Measurements from ENCODE around the gene C12orf60.

The C12orf60 gene

GRCh38 chr12:14773685-14774073 lies 29.8 kb upstream of the C12orf60 start:
- Histone ChIP-seq H3K27ac (ENCODE audit: low read length) (no peak overlapping the region), H2AFZ (ENCODE audit: low read depth, low read length) (no peak overlapping the region), H3K4me2 (ENCODE audit: insufficient read depth, low read length) (no peak overlapping the region), H3K9me3 (ENCODE audit: insufficient read depth, low read length, severe bottlenecking) (no peaks in the 10 kb centered on the region), H3K9ac (ENCODE audit: low read depth, low read length) (no peak overlapping the region), H3K36me3 (ENCODE audit: insufficient read depth, low read length) (peaks cover 5% of the 10 kb centered on the region; the same call in 1 of the 2 replicates), H4K20me1 (ENCODE audit: insufficient read depth, low read length) (no peaks in the 10 kb centered on the region), H3K27me3 (ENCODE audit: insufficient read depth, low read length, poor library complexity) (no peaks in the 10 kb centered on the region), H3K79me2 (ENCODE audit: insufficient read depth, low read length) (peaks cover 21% of the 10 kb centered on the region), H3K4me3 (ENCODE audit: low read depth in 1 of 2, low read length in 2 of 2) (no peak overlapping the region), H3K4me1 (ENCODE audit: insufficient read depth, low read length) (peaks cover 24% of the 10 kb centered on the region)
- DNase-seq (no peak), ATAC-seq (ENCODE audit: insufficient read depth, low read depth) (no peak)
- no peak for TF ChIP-seq EZH2 (IDR thresholded peaks at IDR 0.05; ENCODE audit: borderline replicate concordance, low read depth, low read length, severe bottlenecking)
- TF ChIP-seq CTCF (IDR thresholded peaks at IDR 0.05; ENCODE audit: borderline replicate concordance, extremely low read depth, low read length, poor library complexity, severe bottlenecking) = no peak

GRCh38 chr12:14774074-14774905 lies 29.2 kb upstream of the C12orf60 start:
- Histone ChIP-seq H3K36me3 (ENCODE audit: insufficient read depth, low read length) (no peaks in the 10 kb centered on the region; the same call in 1 of the 2 replicates), H3K27me3 (ENCODE audit: insufficient read depth, low read length, poor library complexity) (no peaks in the 10 kb centered on the region), H4K20me1 (ENCODE audit: insufficient read depth, low read length) (no peaks in the 10 kb centered on the region), H3K4me1 (ENCODE audit: insufficient read depth, low read length) (peaks cover 18% of the 10 kb centered on the region), H3K4me2 (ENCODE audit: insufficient read depth, low read length) (no peak overlapping the region), H3K27ac (ENCODE audit: low read length) (no peak overlapping the region), H3K9ac (ENCODE audit: low read depth, low read length) (no peak overlapping the region), H3K4me3 (ENCODE audit: low read depth in 1 of 2, low read length in 2 of 2) (no peak overlapping the region), H3K79me2 (ENCODE audit: insufficient read depth, low read length) (peaks cover 16% of the 10 kb centered on the region), H3K9me3 (ENCODE audit: insufficient read depth, low read length, severe bottlenecking) (no peaks in the 10 kb centered on the region), H2AFZ (ENCODE audit: low read depth, low read length) (no peak overlapping the region)
- TF ChIP-seq CTCF (IDR thresholded peaks at IDR 0.05; ENCODE audit: borderline replicate concordance, extremely low read depth, low read length, poor library complexity, severe bottlenecking) = no peak
- TF ChIP-seq EZH2 (IDR thresholded peaks at IDR 0.05; ENCODE audit: borderline replicate concordance, low read depth, low read length, severe bottlenecking) = no peak
- ATAC-seq (ENCODE audit: insufficient read depth, low read depth) (no peak), DNase-seq (no peak)

GRCh38 chr12:14774906-14775635 lies 28.4 kb upstream of the C12orf60 start:
- no peak for ATAC-seq (ENCODE audit: insufficient read depth, low read depth)
- no peak overlapping the region for H3K4me3 ChIP-seq (ENCODE audit: low read depth in 1 of 2, low read length in 2 of 2)
- H3K27me3 ChIP-seq (ENCODE audit: insufficient read depth, low read length, poor library complexity) = no peaks in the 10 kb centered on the region
- H2AFZ ChIP-seq (ENCODE audit: low read depth, low read length) = no peak overlapping the region
- H3K27ac ChIP-seq (ENCODE audit: low read length) = no peak overlapping the region
- TF ChIP-seq EZH2 (IDR thresholded peaks at IDR 0.05; ENCODE audit: borderline replicate concordance, low read depth, low read length, severe bottlenecking) = no peak
- DNase-seq = no peak
- no peaks in the 10 kb centered on the region for H3K9me3 ChIP-seq (ENCODE audit: insufficient read depth, low read length, severe bottlenecking)
- H3K4me1 ChIP-seq (ENCODE audit: insufficient read depth, low read length) = peaks cover 10% of the 10 kb centered on the region
- no peaks in the 10 kb centered on the region; the same call in 1 of the 2 replicates for H3K36me3 ChIP-seq (ENCODE audit: insufficient read depth, low read length)
- no peak overlapping the region for H3K9ac ChIP-seq (ENCODE audit: low read depth, low read length)
- H3K4me2 ChIP-seq (ENCODE audit: insufficient read depth, low read length) = no peak overlapping the region
- H3K79me2 ChIP-seq (ENCODE audit: insufficient read depth, low read length) = peaks cover 8% of the 10 kb centered on the region
- H4K20me1 ChIP-seq (ENCODE audit: insufficient read depth, low read length) = no peaks in the 10 kb centered on the region

DNA sequence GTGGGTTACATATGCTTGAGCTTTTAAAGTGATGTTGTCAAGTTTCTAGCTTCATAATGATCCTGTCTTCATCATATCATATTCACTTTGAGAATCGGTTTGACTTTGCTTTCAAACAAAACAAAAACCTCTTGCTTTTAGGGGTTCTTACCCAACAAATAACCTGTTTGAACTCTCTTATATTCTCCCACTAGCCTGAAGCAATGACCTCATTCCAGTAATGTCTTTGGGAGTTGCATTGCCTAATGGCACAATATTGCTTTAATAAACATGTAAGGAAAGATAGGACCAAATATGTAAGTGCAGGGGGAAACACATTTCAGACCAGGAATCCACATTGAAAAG lies 27.9 kb upstream of the C12orf60 start:
- Histone ChIP-seq H3K27me3 (ENCODE audit: insufficient read depth, low read length, poor library complexity) (no peaks in the 10 kb centered on the region), H3K36me3 (ENCODE audit: insufficient read depth, low read length) (no peaks in the 10 kb centered on the region; the same call in 1 of the 2 replicates), H2AFZ (ENCODE audit: low read depth, low read length) (no peak overlapping the region), H3K79me2 (ENCODE audit: insufficient read depth, low read length) (peaks cover 3% of the 10 kb centered on the region), H3K9me3 (ENCODE audit: insufficient read depth, low read length, severe bottlenecking) (no peaks in the 10 kb centered on the region), H3K27ac (ENCODE audit: low read length) (no peak overlapping the region), H3K4me2 (ENCODE audit: insufficient read depth, low read length) (no peak overlapping the region), H3K9ac (ENCODE audit: low read depth, low read length) (no peak overlapping the region), H3K4me1 (ENCODE audit: insufficient read depth, low read length) (peaks cover 12% of the 10 kb centered on the region), H4K20me1 (ENCODE audit: insufficient read depth, low read length) (no peaks in the 10 kb centered on the region), H3K4me3 (ENCODE audit: low read depth in 1 of 2, low read length in 2 of 2) (no peak overlapping the region)
- DNase-seq = no peak
- TF ChIP-seq CTCF (IDR thresholded peaks at IDR 0.05; ENCODE audit: borderline replicate concordance, extremely low read depth, low read length, poor library complexity, severe bottlenecking) (no peak), EZH2 (IDR thresholded peaks at IDR 0.05; ENCODE audit: borderline replicate concordance, low read depth, low read length, severe bottlenecking) (no peak)
- no peak for ATAC-seq (ENCODE audit: insufficient read depth, low read depth)
